Measurements from ENCODE around the gene NCAPG.
"Not testable (repeated sequence)": the region's sequence is repeated elsewhere in the genome, so short reads cannot be mapped to it uniquely, and the experiment has no call there.

NCAPG gene

GRCh38 chr4:17805580-17806155 lies 5.1 kb upstream of the NCAPG start:
- DNase-seq: no peak

GRCh38 chr4:17807446-17807845 lies 3.3 kb upstream of the NCAPG start:
- DNase-seq: no peak

- DNase-seq: no peak
Observed at GRCh38 chr4:17809667-17810066, 1.1 kb upstream of the NCAPG start.

GRCh38 chr4:17811078-17811603 lies 362 bp downstream of the NCAPG start:
- no peak for DNase-seq

- DNase-seq: no peak
Observed at GRCh38 chr4:17812125-17812524, 1.3 kb downstream of the NCAPG start.

- DNase-seq: no peak
Observed at GRCh38 chr4:17812801-17813200, 2.0 kb downstream of the NCAPG start.

GRCh38 chr4:17814140-17814539 lies 3.4 kb downstream of the NCAPG start:
- no peak for DNase-seq

- DNase-seq: no peak
Observed at GRCh38 chr4:17816142-17816541, 5.4 kb downstream of the NCAPG start.

- DNase-seq: no peak
Observed at GRCh38 chr4:17817027-17817426, 6.2 kb downstream of the NCAPG start.

GRCh38 chr4:17823871-17824669 lies 13.3 kb downstream of the NCAPG start:
- DNase-seq: no peak

- no peak for DNase-seq
Observed at GRCh38 chr4:17846266-17846665, 35.5 kb downstream of the NCAPG start.

GRCh38 chr4:17850295-17850694 lies 39.5 kb downstream of the NCAPG start:
- not testable (repeated sequence) for DNase-seq

GRCh38 chr4:17851959-17852358 lies 41.2 kb downstream of the NCAPG start:
- DNase-seq: no peak

- DNase-seq: no peak
Observed at GRCh38 chr4:17854036-17854435, 43.3 kb downstream of the NCAPG start.

- no peak for DNase-seq
Observed at GRCh38 chr4:17859793-17860406, 49.1 kb downstream of the NCAPG start.

GRCh38 chr4:17861906-17862305 lies 51.1 kb downstream of the NCAPG start:
- DNase-seq: not testable (repeated sequence)

GRCh38 chr4:17865866-17866363 lies 55.1 kb downstream of the NCAPG start:
- DNase-seq: no peak

GRCh38 chr4:17866810-17867209 lies 56.0 kb downstream of the NCAPG start:
- no peak for DNase-seq

GRCh38 chr4:17867276-17867675 lies 56.5 kb downstream of the NCAPG start:
- no peak for DNase-seq

- no peak for DNase-seq
Observed at GRCh38 chr4:17869327-17869726, 58.5 kb downstream of the NCAPG start.

- DNase-seq: no peak
Observed at GRCh38 chr4:17875402-17876070, 64.8 kb downstream of the NCAPG start.

GRCh38 chr4:17876943-17877342 lies 66.2 kb downstream of the NCAPG start:
- no peak for DNase-seq

- no peak for DNase-seq
Observed at GRCh38 chr4:17877661-17878060, 66.9 kb downstream of the NCAPG start.

All from NCI-H1930 (cell line).